PFSK-1 (cell line): ENCODE measurements around the gene CUX1.

Experiments used
- FOXP2 ChIP-seq: optimal IDR thresholded peaks from 2 replicates; pipeline ENCODE3; 2011; ENCODE audit warnings: borderline replicate concordance, control low read depth, inconsistent platforms; ENCODE audit not compliant: insufficient read depth; ENCODE audit errors: extremely low read length, extremely low read depth
- POLR2AphosphoS5 ChIP-seq: IDR thresholded peaks from 2 replicates; pipeline ENCODE4 v1.6.1; 2012; ENCODE audit warnings: low read depth, mild to moderate bottlenecking, control low read depth, low read length, moderate library complexity
- REST ChIP-seq, 2 experiments: IDR thresholded peaks; 2 replicates each; pipeline versions ENCODE4 v1.6.1 to v1.8.0; 2011 to 2012; ENCODE audit warnings: low read depth in 2 of 2, low read length in 2 of 2, control low read depth in 1 of 2, inconsistent platforms in 1 of 2, mild to moderate bottlenecking in 1 of 2, moderate library complexity in 1 of 2; ENCODE audit not compliant: insufficient read depth in 1 of 2
- SIN3A ChIP-seq: IDR thresholded peaks from 2 replicates; pipeline ENCODE4 v1.6.1; 2012; ENCODE audit warnings: mild to moderate bottlenecking, low read length, moderate library complexity, borderline replicate concordance; ENCODE audit not compliant: insufficient read depth
- TAF1 ChIP-seq: IDR thresholded peaks from 2 replicates; pipeline ENCODE4 v1.6.1; 2012; ENCODE audit warnings: low read length, control low read depth, borderline replicate concordance; ENCODE audit not compliant: insufficient read depth

DNA sequence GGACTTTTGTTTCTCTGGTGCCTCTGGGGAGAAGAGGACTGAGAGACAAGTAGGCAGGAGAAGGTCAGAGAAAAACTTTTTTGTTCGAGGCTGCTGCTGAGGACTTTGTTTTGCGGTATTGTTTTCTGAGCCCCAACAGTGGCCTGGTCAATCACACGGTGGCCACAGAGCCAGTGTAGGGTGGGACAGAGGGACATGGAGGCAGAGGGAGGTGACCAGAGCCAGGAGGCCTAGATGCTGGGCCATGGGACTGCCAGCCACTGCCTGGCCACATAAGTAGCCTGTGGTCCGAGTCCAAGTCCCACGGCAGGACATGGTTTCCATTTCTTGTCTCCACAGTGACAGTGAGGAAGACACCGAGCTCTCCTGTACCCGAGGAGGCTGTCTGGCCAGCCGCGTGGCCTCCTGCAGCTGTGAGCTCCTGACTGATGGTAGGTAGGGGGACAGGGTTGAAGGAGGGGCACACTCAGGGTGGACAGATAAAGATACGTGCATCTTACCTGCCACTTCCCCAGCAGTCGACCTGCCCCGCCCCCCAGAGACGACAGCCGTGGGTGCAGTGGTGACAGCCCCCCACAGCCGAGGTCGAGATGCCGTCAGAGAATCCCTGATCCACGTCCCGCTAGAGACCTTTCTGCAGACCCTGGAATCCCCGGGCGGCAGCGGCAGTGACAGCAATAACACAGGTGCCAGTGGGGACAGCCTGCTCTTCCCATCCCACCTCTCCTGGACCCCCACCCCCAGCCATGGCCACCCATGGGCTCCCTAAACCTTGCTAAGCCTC is 496.8 kb downstream of the CUX1 start:
- TF ChIP-seq REST (IDR thresholded peaks at IDR 0.05; ENCODE audit: insufficient read depth in 1 of 2, low read depth in 2 of 2, low read length in 2 of 2): no peak
- TF ChIP-seq POLR2AphosphoS5: no peak
- TF ChIP-seq TAF1: no peak
- TF ChIP-seq SIN3A: no peak
- TF ChIP-seq FOXP2: no peak
